ENCODE results near the gene AQP7. TPM values are rescaled to one million over a fixed set of nuclear protein-coding genes. Genes with fewer than 3 reads are reported as not detected.
"Not testable (repeated sequence)": the region's sequence is repeated elsewhere in the genome, so short reads cannot be mapped to it uniquely, and the experiment has no call there.

AQP7 gene
- total and polyA plus RNA-seq, 4 donors: 0.33 to 3.1 (median 1.0) TPM

DNA sequence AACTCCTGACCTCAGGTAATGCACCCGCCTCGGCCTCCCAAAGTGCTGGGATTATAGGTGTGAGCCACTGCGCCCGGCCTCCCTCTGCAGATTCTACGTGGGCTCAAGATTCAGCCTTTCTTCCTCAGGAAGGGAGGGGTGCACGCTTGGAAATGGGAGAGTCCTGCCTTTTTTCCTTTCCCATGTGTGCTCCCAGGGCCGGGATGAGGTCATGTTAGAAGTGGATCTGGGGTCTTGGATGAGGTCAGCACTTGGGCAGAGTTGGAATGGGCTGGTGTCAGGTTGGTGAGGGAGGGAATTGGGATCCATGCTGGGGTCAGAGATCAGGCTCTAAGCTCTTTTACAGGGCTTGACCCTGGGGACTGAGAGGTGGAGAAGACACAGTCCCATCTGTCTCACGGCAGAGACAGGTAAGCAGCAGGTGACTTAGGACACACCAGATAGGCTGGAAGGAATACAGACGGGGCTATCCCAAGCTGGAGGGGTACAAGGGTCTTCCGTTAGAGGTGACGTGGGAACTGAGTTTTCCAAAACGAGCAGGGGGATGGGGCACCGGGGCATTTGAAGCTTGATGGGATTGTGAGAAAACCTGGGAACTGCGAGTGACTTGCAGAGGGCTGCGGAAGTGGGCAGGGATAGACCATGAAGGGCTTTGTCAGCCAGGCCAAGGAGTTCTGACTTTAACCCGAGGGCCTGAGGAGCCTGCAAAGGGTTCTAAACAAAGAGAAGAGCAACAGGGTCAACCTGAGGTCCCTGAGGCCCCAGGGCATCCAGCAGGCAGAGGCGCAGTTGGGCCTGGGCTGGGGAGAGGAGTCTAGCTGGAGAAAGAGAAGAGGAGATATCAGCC is 1.8 kb upstream of the AQP7 start:
- H3K27me3 ChIP-seq (ENCODE audit: control insufficient read depth, insufficient read depth, low read length): no peaks in the 10 kb centered on the region
- H3K36me3 ChIP-seq (ENCODE audit: control insufficient read depth, insufficient read depth, low read length): no peaks in the 10 kb centered on the region
- no peak overlapping the region for H3K4me3 ChIP-seq (ENCODE audit: low read depth, low read length)
- H3K9me3 ChIP-seq (ENCODE audit: control insufficient read depth, insufficient read depth, low read length): no peaks in the 10 kb centered on the region
- no peak overlapping the region for H3K27ac ChIP-seq (ENCODE audit: low read depth, low read length)
- 82% methylated on average over 16 of the region's 17 CpGs for WGBS (ENCODE audit: insufficient coverage)
- peaks cover 2% of the 10 kb centered on the region for H3K4me1 ChIP-seq (ENCODE audit: control insufficient read depth, insufficient read depth, low read length)
- no peak for DNase-seq (ENCODE audit: low read depth in 4 of 6, low spot score in 6 of 6)

DNA sequence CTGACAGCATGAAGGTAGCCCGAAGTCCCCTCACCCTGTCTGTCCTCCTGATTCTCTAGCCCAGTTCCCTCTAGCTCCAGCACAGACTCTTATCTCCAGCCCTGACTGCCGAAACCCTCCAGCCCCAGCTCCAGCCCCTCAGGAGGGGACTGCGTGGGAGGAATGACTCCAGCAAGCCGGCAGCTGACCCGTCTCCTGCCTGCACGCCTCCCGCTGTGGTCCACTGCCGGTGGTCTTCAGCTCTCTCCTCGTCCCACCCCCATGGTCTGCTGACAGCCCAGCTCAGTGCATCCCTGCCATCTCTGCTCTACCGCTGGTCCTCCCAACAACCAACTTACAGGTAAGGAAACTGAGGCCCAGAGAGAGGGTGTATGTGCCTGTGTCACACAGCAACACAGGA is 559 bp downstream of the AQP7 start:
- not testable (repeated sequence) for H3K27me3 ChIP-seq (ENCODE audit: control insufficient read depth, insufficient read depth, low read length); DNase-seq (ENCODE audit: low read depth in 4 of 6, low spot score in 6 of 6); H3K4me3 ChIP-seq (ENCODE audit: low read depth, low read length); H3K36me3 ChIP-seq (ENCODE audit: control insufficient read depth, insufficient read depth, low read length); H3K27ac ChIP-seq (ENCODE audit: low read depth, low read length); H3K4me1 ChIP-seq (ENCODE audit: control insufficient read depth, insufficient read depth, low read length); H3K9me3 ChIP-seq (ENCODE audit: control insufficient read depth, insufficient read depth, low read length)
- 61% methylated on average over 7 of the region's 10 CpGs for whole genome bisulfite sequencing (ENCODE audit: insufficient coverage)

DNA sequence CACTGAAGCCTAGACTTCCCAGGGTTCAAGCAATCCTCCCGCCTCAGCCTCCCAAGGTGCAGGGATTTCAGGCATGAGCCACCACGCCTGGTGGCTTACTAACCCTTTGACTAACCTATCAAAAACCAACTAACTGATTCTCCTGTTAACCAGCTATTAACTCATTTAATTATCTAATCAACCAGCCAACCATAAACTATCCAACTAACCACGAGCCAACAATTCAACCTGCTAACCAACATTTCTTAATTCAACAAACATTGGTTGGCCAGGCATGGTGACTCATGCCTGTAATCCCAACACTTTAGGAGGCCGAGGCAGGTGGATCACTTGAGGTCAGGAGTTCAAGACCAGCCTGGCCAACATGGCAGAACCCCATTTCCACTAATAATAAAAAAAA is 3.3 kb downstream of the AQP7 start:
- 90% methylated on average over 2 of the region's 4 CpGs for WGBS (ENCODE audit: insufficient coverage)
- H3K36me3 ChIP-seq (ENCODE audit: control insufficient read depth, insufficient read depth, low read length); DNase-seq (ENCODE audit: low read depth in 4 of 6, low spot score in 6 of 6); H3K27me3 ChIP-seq (ENCODE audit: control insufficient read depth, insufficient read depth, low read length); H3K9me3 ChIP-seq (ENCODE audit: control insufficient read depth, insufficient read depth, low read length); H3K27ac ChIP-seq (ENCODE audit: low read depth, low read length); H3K4me1 ChIP-seq (ENCODE audit: control insufficient read depth, insufficient read depth, low read length); H3K4me3 ChIP-seq (ENCODE audit: low read depth, low read length): not testable (repeated sequence)

DNA sequence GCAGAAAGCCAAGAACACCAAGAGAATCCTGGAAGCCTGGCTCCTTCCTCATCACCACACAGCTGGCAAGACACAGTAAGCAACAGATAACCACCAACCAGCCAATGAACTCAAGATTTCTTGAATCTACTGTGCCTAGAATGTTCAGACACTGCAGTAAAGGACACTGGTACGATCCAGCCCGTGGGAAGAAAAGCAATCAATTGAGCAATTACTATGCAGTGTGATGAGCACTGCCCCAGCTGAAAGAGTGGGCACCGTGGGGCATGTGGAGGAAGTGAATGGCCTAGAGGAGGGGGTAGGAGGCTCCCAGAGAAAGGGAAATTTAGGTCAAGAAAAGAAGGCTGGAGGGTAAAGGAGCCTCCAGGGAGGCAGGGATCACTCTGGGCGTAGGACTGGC is 4.6 kb downstream of the AQP7 start:
- H3K36me3 ChIP-seq (ENCODE audit: control insufficient read depth, insufficient read depth, low read length); H3K9me3 ChIP-seq (ENCODE audit: control insufficient read depth, insufficient read depth, low read length); DNase-seq (ENCODE audit: low read depth in 4 of 6, low spot score in 6 of 6); H3K27ac ChIP-seq (ENCODE audit: low read depth, low read length); H3K27me3 ChIP-seq (ENCODE audit: control insufficient read depth, insufficient read depth, low read length); H3K4me1 ChIP-seq (ENCODE audit: control insufficient read depth, insufficient read depth, low read length); H3K4me3 ChIP-seq (ENCODE audit: low read depth, low read length): not testable (repeated sequence)
- WGBS (ENCODE audit: insufficient coverage): no CpG with 5 or more reads among the region's 4 CpGs

DNA sequence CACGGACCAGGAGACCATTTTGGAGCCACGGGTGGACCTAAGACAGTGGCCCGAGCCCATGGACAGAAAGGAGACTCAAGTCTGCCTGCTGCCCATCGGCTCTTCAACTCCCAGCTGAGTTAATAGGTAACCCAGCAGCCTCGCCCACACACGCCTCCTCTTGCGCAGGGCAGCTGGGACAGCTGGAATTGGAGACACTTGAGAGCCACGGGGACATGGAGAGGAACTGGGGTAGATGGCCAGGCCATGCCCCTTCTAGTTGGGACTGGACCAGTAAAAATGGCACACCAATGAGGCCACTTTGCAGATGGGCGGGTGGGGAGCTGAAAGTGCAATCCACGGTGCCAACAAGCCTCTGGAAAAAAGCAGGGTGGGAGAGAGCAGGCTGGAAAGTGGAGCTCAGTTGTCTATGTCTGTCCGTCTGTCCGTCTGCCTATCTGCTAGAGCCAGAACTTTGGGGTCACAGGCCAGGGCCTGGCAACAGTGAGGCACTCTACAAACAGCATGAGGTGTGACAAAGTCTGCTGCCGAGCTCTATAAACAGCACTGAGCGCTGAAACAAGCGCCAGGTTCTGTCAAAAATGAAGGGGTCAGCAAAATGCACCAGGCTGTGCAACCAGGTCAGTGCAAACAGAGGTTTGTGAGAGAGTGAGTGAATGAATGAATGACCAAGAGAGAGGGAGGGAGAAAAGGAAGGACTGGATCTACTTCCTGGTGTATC is 7.0 kb downstream of the AQP7 start:
- H3K36me3 ChIP-seq (ENCODE audit: control insufficient read depth, insufficient read depth, low read length); H3K4me3 ChIP-seq (ENCODE audit: low read depth, low read length); DNase-seq (ENCODE audit: low read depth in 4 of 6, low spot score in 6 of 6); H3K27me3 ChIP-seq (ENCODE audit: control insufficient read depth, insufficient read depth, low read length); H3K9me3 ChIP-seq (ENCODE audit: control insufficient read depth, insufficient read depth, low read length); H3K27ac ChIP-seq (ENCODE audit: low read depth, low read length); H3K4me1 ChIP-seq (ENCODE audit: control insufficient read depth, insufficient read depth, low read length): not testable (repeated sequence)
- WGBS (ENCODE audit: insufficient coverage): 81% methylated on average over 15 of the region's 15 CpGs

DNA sequence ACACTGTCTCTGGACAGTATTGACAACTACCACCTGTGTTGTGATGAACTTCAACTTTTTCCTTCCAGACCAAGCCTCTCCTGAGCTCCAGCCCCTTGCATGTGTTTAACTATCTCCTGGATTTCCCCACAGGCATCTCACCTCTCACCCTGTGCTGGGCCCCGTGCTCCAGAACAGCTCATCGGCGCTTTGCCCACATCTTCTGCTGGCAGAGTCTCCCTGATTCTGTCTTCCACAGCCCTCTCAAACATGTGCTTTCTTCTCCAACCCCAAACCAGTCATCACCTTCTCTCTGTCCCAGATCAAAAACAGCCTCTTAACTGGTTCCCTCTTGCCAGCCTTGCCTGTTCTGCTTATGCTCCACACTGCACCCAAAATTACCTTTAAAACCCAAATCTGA is 8.4 kb downstream of the AQP7 start:
- H3K27ac ChIP-seq (ENCODE audit: low read depth, low read length); H3K4me3 ChIP-seq (ENCODE audit: low read depth, low read length); H3K9me3 ChIP-seq (ENCODE audit: control insufficient read depth, insufficient read depth, low read length); H3K27me3 ChIP-seq (ENCODE audit: control insufficient read depth, insufficient read depth, low read length); DNase-seq (ENCODE audit: low read depth in 4 of 6, low spot score in 6 of 6); H3K36me3 ChIP-seq (ENCODE audit: control insufficient read depth, insufficient read depth, low read length): not testable (repeated sequence)
- 86% methylated on average over 3 of the region's 3 CpGs for WGBS (ENCODE audit: insufficient coverage)
- H3K4me1 ChIP-seq (ENCODE audit: control insufficient read depth, insufficient read depth, low read length): peaks cover 10% of the 10 kb centered on the region

DNA sequence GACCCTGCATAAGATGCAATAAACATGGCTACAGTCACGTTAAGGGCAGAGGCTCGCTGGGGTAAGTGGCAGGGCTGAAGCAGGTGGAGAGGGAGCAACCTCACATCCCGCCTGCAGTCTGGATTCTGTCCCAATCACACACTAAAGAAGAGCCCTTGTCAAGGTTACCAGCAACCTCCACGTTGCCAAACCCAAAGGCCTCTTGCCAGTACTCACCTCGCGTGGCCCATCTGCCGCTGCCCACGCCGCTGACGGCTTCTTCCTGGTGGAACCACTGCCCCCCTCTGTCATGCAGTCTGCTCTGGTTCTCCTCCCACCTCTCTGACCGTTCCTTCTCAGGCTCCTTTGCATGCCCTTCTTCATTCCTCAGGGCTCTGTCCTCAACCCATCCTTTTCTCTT is 8.8 kb downstream of the AQP7 start:
- no peak overlapping the region for H3K27ac ChIP-seq (ENCODE audit: low read depth, low read length)
- WGBS (ENCODE audit: insufficient coverage): 67% methylated on average over 10 of the region's 11 CpGs
- H3K36me3 ChIP-seq (ENCODE audit: control insufficient read depth, insufficient read depth, low read length): no peaks in the 10 kb centered on the region
- H3K4me1 ChIP-seq (ENCODE audit: control insufficient read depth, insufficient read depth, low read length): peaks cover 10% of the 10 kb centered on the region
- no peak for DNase-seq (ENCODE audit: low read depth in 4 of 6, low spot score in 6 of 6)
- no peaks in the 10 kb centered on the region for H3K9me3 ChIP-seq (ENCODE audit: control insufficient read depth, insufficient read depth, low read length)
- no peak overlapping the region for H3K4me3 ChIP-seq (ENCODE audit: low read depth, low read length)
- H3K27me3 ChIP-seq (ENCODE audit: control insufficient read depth, insufficient read depth, low read length): no peaks in the 10 kb centered on the region

DNA sequence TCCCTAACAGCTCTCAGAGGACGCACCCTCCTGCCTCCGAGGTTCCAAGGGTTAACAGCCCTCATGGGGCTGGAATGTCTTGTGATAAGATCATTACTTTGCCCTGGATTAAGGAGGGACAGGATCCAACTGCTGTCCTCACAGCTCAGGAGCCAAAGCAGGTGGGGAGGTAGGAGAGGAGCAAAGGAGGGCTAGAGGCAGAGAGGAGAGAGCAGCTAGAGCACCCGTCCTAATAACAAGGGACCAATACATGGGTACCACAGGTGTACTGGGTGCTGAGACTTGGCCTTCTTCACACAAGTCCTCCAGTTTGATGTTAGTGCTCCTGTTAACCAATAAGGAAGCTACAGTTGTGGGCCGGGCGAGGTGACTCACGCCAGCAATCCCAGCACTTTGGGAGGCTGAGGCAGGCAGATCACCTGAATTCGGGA is 9.8 kb downstream of the AQP7 start:
- H3K27ac ChIP-seq (ENCODE audit: low read depth, low read length); H3K9me3 ChIP-seq (ENCODE audit: control insufficient read depth, insufficient read depth, low read length); DNase-seq (ENCODE audit: low read depth in 4 of 6, low spot score in 6 of 6); H3K36me3 ChIP-seq (ENCODE audit: control insufficient read depth, insufficient read depth, low read length); H3K27me3 ChIP-seq (ENCODE audit: control insufficient read depth, insufficient read depth, low read length); H3K4me3 ChIP-seq (ENCODE audit: low read depth, low read length): not testable (repeated sequence)
- H3K4me1 ChIP-seq (ENCODE audit: control insufficient read depth, insufficient read depth, low read length): peaks cover 12% of the 10 kb centered on the region
- 90% methylated on average over 4 of the region's 7 CpGs for WGBS (ENCODE audit: insufficient coverage)

DNA sequence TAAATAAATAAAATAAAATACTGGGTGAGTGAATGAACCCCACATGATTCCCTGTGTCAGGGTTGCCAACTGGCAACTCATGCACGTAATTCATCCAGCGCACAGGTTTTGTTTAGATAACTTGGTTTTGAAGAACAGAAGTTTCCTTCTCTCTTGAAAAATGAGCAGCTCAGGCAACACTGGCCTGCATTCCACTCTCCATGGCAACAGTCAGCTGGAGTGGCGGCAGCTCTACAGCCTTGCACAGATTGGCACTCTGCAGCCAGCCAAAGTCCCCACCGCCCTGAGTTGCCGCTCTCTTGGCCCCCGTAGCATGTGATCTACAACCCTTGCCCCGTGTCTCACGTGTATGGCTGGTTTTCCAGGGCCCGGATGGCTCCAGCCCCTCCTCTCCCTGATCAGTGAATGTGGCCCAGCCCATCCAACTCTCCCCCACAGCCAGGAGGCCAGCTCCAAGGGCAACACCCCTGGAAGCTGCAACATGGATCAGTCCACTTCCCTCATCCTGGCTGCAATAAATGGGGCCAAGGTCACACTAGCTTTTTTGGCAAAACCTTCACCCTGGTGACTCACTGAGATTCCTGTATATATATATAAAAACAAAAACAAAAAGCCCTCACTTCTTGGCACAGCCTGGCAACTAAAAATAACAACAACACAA is 11.1 kb downstream of the AQP7 start:
- 21% methylated on average over 2 of the region's 9 CpGs for whole genome bisulfite sequencing (ENCODE audit: insufficient coverage)
- H3K9me3 ChIP-seq (ENCODE audit: control insufficient read depth, insufficient read depth, low read length); H3K4me3 ChIP-seq (ENCODE audit: low read depth, low read length); H3K36me3 ChIP-seq (ENCODE audit: control insufficient read depth, insufficient read depth, low read length); H3K27me3 ChIP-seq (ENCODE audit: control insufficient read depth, insufficient read depth, low read length): not testable (repeated sequence)
- Histone ChIP-seq H3K27ac (ENCODE audit: low read depth, low read length) (peak overlapping the region; percentile 71), H3K4me1 (ENCODE audit: control insufficient read depth, insufficient read depth, low read length) (peaks cover 13% of the 10 kb centered on the region)
- DNase-seq (ENCODE audit: low read depth in 4 of 6, low spot score in 6 of 6): peak; percentile 33 to 92 (median 56)

All from spinal cord (tissue), 10 donors.